A549 (cell line): ENCODE measurements around the gene MYLK3. TPM values are rescaled to one million over a fixed set of nuclear protein-coding genes. Genes with fewer than 3 reads are reported as not detected.

Source experiments
- ATAC-seq, 2 experiments: fragments of 200-7000 bp in 1 of 2; fragments of >200 bp in 1 of 2; cut with Nextera tagmentation in 1 of 2; cut with Tn5 transposase in 1 of 2; 3 replicates each; pipeline versions ENCODE4 v1.8.0 to v1.9.1; 2018 to 2020; ENCODE audit warnings: mild to moderate bottlenecking in 1 of 2, moderate library complexity in 1 of 2
- CTCF ChIA-PET: fragments of 300-600 bp; sonication (Branson Sonifier 250); formaldehyde crosslinking; extraction: SDS; loops from one replicate; lab custom pipeline; 2021; ENCODE audit warnings: antibody characterized with exemption, inconsistent platforms; lab: Yijun Ruan, JAX
- POLR2A ChIA-PET: fragments of 350-600 bp; formaldehyde crosslinking; extraction: SDS; loops from one replicate; lab custom pipeline; 2021; ENCODE audit warnings: antibody characterized with exemption, inconsistent platforms; lab: Yijun Ruan, JAX
- DNase-seq, 2 experiments: peaks; one replicate each; pipeline versions ENCODE4 v3.0.0 to v3.0.0-alpha.2; 2011 to 2016; ENCODE audit warnings: low read depth in 1 of 2, low spot score in 1 of 2
- FAIRE-seq: peaks from 2 replicates; lab custom pipeline; 2011; peaks lifted over from hg19 to GRCh38; lab: Jason Lieb, UNC
- H3K27ac ChIP-seq, 2 experiments: fragments of >200 bp; sonication (Bioruptor Twin); formaldehyde crosslinking; 3 replicates each; pipeline ENCODE4 v1.5.1; 2016 to 2017
- H3K4me1 ChIP-seq: fragments of >200 bp; sonication (Bioruptor Twin); formaldehyde crosslinking; 3 replicates; pipeline ENCODE4 v1.6.1; 2016
- H3K4me2 ChIP-seq: fragments of >200 bp; sonication (Bioruptor Twin); formaldehyde crosslinking; 3 replicates; pipeline ENCODE4 v1.6.1; 2016
- H3K4me3 ChIP-seq: fragments of >200 bp; sonication (Bioruptor Twin); formaldehyde crosslinking; 3 replicates; pipeline ENCODE4 v1.5.1; 2016
- H3K9me3 ChIP-seq: fragments of >200 bp; sonication (Bioruptor Twin); formaldehyde crosslinking; 3 replicates; pipeline ENCODE4 v1.6.1; 2016
- BHLHE40 ChIP-seq: IDR thresholded peaks from 2 replicates; pipeline ENCODE4 v1.6.1; 2012; ENCODE audit warnings: low read depth, low read length, inconsistent platforms
- CBX2 ChIP-seq: fragments of 200-600 bp; sonication (generic); IDR thresholded peaks from 2 replicates; pipeline ENCODE4 v1.6.1; 2016; ENCODE audit warnings: low read depth, mild to moderate bottlenecking, borderline replicate concordance
- CBX8 ChIP-seq: fragments of 200-600 bp; sonication (generic); IDR thresholded peaks from 2 replicates; pipeline ENCODE4 v1.6.1; 2016
- CHD4 ChIP-seq: fragments of 200-600 bp; sonication (generic); IDR thresholded peaks from 2 replicates; pipeline ENCODE4 v1.6.1; 2016; ENCODE audit warnings: antibody characterized with exemption, mild to moderate bottlenecking, borderline replicate concordance
- FOXS1 ChIP-seq: fragments of 250-450 bp; sonication (Bioruptor Pico); IDR thresholded peaks from 2 replicates; pipeline ENCODE4 v1.5.0; 2020; ENCODE audit warnings: mild to moderate bottlenecking, moderate library complexity
- HDAC2 ChIP-seq: fragments of 200-600 bp; sonication (generic); IDR thresholded peaks from 2 replicates; pipeline ENCODE4 v1.6.1; 2016
- KDM5A ChIP-seq: fragments of 200-600 bp; sonication (generic); IDR thresholded peaks from 2 replicates; pipeline ENCODE4 v1.6.1; 2016; ENCODE audit warnings: antibody characterized with exemption, mild to moderate bottlenecking
- NFE2L2 ChIP-seq: fragments of 150-350 bp; conservative IDR thresholded peaks from 2 replicates; pipeline ENCODE4 v1.6.1; 2014; ENCODE audit warnings: low read length
- NPAS2 ChIP-seq: fragments of 250-450 bp; sonication (Bioruptor Pico); IDR thresholded peaks from 2 replicates; pipeline ENCODE4 v1.8.0; 2022; ENCODE audit warnings: mild to moderate bottlenecking, moderate library complexity, borderline replicate concordance
- PBX3 ChIP-seq: IDR thresholded peaks from 2 replicates; pipeline ENCODE4 v1.6.1; 2012
- RARB ChIP-seq: fragments of 250-450 bp; sonication (Bioruptor Pico); IDR thresholded peaks from 2 replicates; pipeline ENCODE4 v1.8.0; 2021; ENCODE audit warnings: mild to moderate bottlenecking, moderate library complexity
- RCOR1 ChIP-seq: fragments of 150-350 bp; IDR thresholded peaks from 2 replicates; pipeline ENCODE4 v1.6.1; 2014; ENCODE audit warnings: antibody characterized with exemption, low read length, low read depth
- SREBF2 ChIP-seq: fragments of 450-650 bp; IDR thresholded peaks from 2 replicates; pipeline ENCODE4 v1.6.1; 2014; ENCODE audit warnings: mild to moderate bottlenecking, moderate library complexity
- TP53 ChIP-seq: fragments of 250-450 bp; sonication (Bioruptor Pico); IDR thresholded peaks from 2 replicates; pipeline ENCODE4 v1.5.0; 2021; ENCODE audit warnings: mild to moderate bottlenecking, moderate library complexity
- USF2 ChIP-seq: fragments of 450-650 bp; IDR thresholded peaks from 2 replicates; pipeline ENCODE4 v1.6.1; 2014; ENCODE audit warnings: antibody characterized with exemption
- ZC3H11A ChIP-seq: fragments of 450-650 bp; IDR thresholded peaks from 2 replicates; pipeline ENCODE4 v1.6.1; 2014; ENCODE audit warnings: antibody characterized with exemption, mild to moderate bottlenecking
- ZNF302 ChIP-seq: fragments of 250-450 bp; sonication (Bioruptor Pico); IDR thresholded peaks from 2 replicates; pipeline ENCODE4 v1.9.0; 2021; ENCODE audit warnings: inconsistent platforms, mild to moderate bottlenecking, moderate library complexity
- WGBS: methylation state at CpG from one replicate; pipeline ENCODE4 v1.1.6; 2017; ENCODE audit errors: missing lambda C conversion rate; 5-methylcytosine and 5-hydroxymethylcytosine counted together
- polyA plus RNA-seq, 4 experiments: library from polyadenylated mRNA; depleted of rRNA in 3 of 4; stranded (reverse); fragments of >200 nt; fragmentation: RNase III in 1 of 4; extraction: RNeasy Plus Mini Kit Qiagen cat#74134 plus additional on column Dnase treatment in 1 of 4; gene quantifications; 2 replicates in 3 of 4; 3 replicates in 1 of 4; pipeline ENCODE4 v1.2.3, GENCODE V29; 2011 to 2017
- TF ChIP-seq, protein P1 (sequence below): fragments of 200-600 bp; sonication (generic); IDR thresholded peaks from 2 replicates; pipeline ENCODE4 v1.6.1; 2016; ENCODE audit warnings: antibody characterized with exemption, mild to moderate bottlenecking, moderate library complexity
- TF ChIP-seq, protein P2 (sequence below): fragments of >200 bp; sonication (Bioruptor Twin); formaldehyde crosslinking; IDR thresholded peaks from 3 replicates; pipeline ENCODE4 v1.6.1; 2016
- TF ChIP-seq, protein P3 (sequence below): fragments of >200 bp; sonication (Bioruptor Twin); formaldehyde crosslinking; IDR thresholded peaks from 2 replicates; pipeline ENCODE4 v1.6.1; 2016

Gene MYLK3
- polyA plus RNA-seq, 2 of the 4 experiments (the other 2 are of a cell fraction) = 0.05 to 0.16 TPM

GRCh38 chr16:46701615-46702014 is 46.5 kb downstream of the MYLK3 start (continued):
- TF ChIP-seq, protein P1, sequence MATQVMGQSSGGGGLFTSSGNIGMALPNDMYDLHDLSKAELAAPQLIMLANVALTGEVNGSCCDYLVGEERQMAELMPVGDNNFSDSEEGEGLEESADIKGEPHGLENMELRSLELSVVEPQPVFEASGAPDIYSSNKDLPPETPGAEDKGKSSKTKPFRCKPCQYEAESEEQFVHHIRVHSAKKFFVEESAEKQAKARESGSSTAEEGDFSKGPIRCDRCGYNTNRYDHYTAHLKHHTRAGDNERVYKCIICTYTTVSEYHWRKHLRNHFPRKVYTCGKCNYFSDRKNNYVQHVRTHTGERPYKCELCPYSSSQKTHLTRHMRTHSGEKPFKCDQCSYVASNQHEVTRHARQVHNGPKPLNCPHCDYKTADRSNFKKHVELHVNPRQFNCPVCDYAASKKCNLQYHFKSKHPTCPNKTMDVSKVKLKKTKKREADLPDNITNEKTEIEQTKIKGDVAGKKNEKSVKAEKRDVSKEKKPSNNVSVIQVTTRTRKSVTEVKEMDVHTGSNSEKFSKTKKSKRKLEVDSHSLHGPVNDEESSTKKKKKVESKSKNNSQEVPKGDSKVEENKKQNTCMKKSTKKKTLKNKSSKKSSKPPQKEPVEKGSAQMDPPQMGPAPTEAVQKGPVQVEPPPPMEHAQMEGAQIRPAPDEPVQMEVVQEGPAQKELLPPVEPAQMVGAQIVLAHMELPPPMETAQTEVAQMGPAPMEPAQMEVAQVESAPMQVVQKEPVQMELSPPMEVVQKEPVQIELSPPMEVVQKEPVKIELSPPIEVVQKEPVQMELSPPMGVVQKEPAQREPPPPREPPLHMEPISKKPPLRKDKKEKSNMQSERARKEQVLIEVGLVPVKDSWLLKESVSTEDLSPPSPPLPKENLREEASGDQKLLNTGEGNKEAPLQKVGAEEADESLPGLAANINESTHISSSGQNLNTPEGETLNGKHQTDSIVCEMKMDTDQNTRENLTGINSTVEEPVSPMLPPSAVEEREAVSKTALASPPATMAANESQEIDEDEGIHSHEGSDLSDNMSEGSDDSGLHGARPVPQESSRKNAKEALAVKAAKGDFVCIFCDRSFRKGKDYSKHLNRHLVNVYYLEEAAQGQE = no peak
- TF ChIP-seq CBX2 (no peak), NFE2L2 (no peak), RCOR1 (no peak), TP53 (CRISPR knock-in tag) (no peak), CHD4 (no peak), FOXS1 (CRISPR knock-in tag) (no peak)
- TF ChIP-seq, protein P2, sequence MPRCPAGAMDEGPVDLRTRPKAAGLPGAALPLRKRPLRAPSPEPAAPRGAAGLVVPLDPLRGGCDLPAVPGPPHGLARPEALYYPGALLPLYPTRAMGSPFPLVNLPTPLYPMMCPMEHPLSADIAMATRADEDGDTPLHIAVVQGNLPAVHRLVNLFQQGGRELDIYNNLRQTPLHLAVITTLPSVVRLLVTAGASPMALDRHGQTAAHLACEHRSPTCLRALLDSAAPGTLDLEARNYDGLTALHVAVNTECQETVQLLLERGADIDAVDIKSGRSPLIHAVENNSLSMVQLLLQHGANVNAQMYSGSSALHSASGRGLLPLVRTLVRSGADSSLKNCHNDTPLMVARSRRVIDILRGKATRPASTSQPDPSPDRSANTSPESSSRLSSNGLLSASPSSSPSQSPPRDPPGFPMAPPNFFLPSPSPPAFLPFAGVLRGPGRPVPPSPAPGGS = no peak
- TF ChIP-seq, protein P3, sequence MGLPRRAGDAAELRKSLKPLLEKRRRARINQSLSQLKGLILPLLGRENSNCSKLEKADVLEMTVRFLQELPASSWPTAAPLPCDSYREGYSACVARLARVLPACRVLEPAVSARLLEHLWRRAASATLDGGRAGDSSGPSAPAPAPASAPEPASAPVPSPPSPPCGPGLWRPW = no peak

DNA sequence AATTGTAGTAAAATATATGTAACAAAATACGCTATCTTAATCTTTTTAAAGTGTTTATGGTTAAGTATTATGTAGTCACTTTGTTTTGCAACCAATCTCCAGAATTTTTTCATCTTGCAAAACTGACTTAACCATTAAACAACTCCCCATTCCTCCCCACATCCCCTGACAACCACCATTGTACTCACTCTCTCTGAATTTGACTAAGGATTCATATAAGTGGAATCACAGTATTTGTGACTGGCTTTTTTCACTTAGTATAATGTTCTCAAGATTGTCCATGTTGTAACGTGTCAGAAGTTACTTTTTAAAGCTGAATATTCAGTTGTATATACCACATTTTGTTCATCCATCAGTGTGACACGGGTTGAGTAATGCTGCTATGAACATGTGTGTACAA is 48.1 kb downstream of the MYLK3 start:
- POLR2A ChIA-PET = no interaction called here
- no peak for DNase-seq
- no peak for FAIRE-seq
- CTCF ChIA-PET = interaction anchor here (1.2 to 1.7 kb wide), 3 partner anchors 10 to 27 kb away, joined by 4 to 8 read pairs (median 4); partner anchors contain the start of gene ORC6
- ATAC-seq = no peak
- no peak overlapping the region for H3K4me2 ChIP-seq
- H3K4me3 ChIP-seq = no peak overlapping the region
- no peaks in the 10 kb centered on the region for H3K4me1 ChIP-seq
- WGBS = 90% methylated on average over 3 of the region's 3 CpGs
- no peak overlapping the region for H3K27ac ChIP-seq
- TF ChIP-seq RARB (CRISPR knock-in tag) (no peak), USF2 (no peak), FOXS1 (CRISPR knock-in tag) (no peak), KDM5A (no peak), ZNF302 (CRISPR knock-in tag) (no peak), ZC3H11A (no peak), NPAS2 (CRISPR knock-in tag) (no peak), PBX3 (no peak), SREBF2 (no peak), CBX8 (no peak), HDAC2 (no peak), BHLHE40 (no peak)
- H3K9me3 ChIP-seq = no peaks in the 10 kb centered on the region
